COLO668 (cell line): ENCODE results near the gene OPRM1.

Experiments
- DNase-seq: peaks from one replicate; lab custom pipeline; 2025; ENCODE audit not compliant: unreplicated experiment; lab: John Stamatoyannopoulos, UW

OPRM1 gene

DNA sequence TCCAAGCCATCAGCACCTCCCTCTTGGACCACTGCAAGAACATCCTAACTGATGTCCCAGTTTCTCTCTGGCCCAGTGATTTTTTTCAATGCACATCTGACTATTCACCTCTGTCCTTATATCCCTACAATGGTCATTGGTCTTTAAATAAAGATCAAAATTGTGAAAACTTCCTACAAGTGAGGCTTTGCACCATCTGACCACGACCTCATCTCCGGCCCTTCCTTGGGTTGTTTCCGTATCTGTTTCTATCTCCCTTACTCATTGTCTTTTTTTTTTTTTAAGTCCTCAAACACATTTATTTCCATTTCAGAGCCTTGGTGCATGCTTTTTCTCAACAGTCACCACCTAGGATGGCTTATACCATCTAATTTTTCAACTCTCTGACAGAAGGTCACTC, 229.4 kb downstream of the OPRM1 start:
- DNase-seq: no peak

DNA sequence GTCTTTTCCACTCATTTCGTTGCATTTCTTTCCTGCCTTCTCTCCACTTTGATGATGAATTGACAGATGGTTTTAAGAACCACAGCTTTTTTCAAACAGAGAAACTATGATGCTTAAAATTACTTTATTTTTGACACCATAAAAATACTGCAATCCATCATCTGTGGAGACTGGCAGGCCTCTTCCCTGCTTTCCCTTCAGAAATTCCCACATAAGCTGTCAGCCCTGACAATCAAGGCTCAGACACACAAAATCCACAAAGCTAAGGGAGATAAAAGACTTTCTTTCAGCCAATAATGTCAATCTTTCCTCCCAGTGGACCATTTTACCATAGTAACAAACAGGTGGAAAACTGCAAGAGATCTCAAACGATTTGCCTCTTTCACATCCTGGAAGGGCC, 235.1 kb downstream of the OPRM1 start:
- DNase-seq: no peak

DNA sequence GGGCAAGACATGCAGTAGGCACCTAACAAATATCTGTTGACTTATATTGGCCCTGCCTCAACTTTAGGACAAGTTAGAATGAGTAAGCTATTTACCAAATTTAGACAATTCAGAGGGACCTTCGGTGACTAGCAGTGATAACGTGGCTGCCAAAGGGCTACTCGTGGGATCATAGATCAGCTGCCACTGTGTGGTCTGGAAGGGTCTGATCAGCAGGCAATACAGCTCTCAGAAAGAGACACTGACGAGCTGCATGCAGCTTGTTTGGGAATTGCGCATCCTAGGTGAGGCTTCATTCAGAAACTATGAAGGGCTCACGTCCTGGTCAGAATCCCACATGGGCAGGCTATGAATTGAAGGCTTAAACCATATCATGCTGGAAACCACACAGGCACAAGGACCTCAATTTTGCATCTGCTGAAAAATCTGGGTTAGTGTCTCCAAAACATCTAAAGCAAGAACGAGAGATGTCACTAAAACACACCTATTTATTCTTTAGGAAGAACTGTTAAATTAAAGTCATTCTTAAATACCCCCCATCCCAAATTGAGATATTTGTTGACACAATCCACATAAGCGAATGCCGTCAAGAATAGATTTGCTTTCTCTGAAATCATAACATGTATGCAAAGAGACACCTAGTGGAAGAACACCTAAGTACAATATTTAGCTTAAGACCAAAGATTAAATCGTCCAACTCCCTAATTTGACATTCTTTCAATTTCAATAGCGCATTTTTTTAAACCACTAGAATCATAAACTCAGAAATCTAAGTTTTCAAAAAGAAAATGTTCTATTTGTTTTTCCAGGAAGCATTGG, 238.0 kb downstream of the OPRM1 start:
- no peak for DNase-seq

DNA sequence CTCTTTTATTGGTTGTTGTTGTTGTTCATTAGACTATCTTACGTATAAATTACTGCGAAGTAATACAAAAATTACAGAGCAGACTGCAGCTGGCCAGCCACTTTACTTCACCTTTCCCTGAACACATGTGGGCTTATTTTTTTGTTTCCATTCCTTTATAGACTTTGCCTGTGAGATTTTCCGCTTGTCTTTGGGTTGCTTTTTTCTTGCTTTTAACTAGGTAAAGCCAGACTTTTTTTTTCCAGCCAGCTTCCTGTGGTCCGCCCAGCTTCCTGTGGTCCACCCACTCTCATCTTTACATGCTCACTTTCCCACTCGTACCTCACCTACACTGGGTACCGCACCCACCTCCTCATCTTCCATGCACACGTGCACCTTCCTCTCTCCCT, 238.6 kb downstream of the OPRM1 start:
- no peak for DNase-seq

DNA sequence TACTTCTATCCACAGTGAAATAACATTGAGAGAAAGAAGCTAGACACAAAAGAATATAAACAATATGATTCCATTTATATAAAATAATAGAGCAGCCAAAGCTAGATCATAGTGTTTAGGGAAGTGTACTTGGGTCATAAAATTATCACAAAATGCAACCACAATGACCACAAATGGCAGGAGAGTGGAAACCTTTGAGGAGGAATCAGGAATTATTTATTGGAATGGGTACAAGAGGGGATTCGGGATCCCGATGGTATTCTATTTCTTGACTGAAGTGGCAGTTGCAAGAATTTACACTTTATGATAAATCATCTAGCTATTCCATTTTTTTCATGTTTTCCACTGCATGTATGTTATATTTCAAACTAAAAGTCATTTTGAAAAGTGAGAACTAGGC, 241.5 kb downstream of the OPRM1 start:
- DNase-seq: no peak

DNA sequence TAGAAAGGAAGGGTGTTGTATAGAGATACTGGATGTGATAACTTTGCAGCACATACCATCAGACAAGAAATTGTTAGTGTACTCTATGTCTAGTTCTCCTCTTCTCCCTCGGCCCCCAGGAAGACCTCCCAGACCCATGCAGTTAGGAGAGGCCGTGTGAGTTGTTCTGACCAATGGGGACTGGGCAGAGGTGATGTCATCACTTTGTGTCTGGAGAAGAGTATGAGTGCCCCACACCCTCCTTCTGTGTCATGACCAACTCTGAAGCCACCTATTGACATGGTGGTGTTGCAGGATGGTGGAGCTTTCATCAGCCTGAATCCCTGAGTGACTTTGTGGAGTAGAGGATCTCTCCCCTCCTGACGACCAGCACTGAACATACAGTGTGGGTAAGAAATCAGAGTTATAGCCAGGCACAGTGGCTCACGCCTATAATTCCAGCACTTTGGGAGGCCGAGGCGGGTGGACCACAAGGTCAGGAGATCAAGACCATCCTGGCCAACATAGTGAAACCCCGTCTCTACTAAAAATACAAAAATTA, 245.3 kb downstream of the OPRM1 start:
- no peak for DNase-seq

DNA sequence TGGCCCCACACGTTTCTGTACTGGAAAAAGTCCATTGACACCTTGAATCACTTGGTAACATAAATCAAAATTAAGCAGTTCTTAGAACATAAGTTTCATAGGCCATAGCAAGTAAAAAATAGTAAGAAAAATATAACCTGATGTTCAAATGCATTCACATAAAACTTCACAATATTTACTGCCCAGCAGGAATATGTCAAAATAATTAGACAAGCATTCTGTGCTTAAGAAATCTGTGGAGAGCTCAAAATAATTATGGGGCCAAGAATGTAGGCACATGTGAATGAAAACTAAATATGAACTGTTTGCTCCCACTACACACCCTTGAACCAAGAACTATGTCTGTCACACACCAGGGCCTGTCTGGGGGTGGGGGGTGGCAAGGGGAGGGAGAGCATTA, 246.8 kb downstream of the OPRM1 start:
- DNase-seq: no peak

DNA sequence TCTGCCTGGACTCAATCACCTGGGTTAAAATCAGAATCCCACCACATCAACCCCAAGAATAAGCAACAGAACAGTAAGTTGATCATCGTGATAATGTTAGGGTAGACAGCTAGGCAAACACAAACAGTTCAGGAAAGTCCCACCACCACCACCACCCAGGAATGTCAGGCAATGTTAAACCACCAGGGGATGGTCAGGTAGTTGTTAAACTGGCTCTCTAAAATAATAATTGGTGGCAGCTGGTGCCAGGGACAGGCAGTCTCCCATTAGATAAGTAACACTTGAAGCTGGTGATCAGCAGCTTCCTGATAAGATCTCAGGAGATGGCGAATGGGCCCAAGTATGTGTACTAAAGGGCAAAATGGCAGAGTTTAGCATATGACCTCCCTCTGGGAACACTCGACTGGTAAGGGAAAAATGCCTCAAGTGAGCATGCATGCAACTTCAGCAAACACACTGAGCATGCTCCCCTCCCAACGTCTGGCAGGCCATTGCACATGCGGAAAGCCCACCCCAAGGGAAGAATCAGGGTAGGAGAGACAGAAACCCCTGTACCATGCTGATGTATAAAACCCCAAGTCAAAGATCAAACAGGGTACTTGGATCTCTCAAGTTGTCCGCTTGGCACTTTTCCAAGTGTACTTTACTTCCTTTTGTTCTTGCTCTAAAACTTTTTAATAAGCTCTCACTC, 250.9 kb downstream of the OPRM1 start:
- no peak for DNase-seq

DNA sequence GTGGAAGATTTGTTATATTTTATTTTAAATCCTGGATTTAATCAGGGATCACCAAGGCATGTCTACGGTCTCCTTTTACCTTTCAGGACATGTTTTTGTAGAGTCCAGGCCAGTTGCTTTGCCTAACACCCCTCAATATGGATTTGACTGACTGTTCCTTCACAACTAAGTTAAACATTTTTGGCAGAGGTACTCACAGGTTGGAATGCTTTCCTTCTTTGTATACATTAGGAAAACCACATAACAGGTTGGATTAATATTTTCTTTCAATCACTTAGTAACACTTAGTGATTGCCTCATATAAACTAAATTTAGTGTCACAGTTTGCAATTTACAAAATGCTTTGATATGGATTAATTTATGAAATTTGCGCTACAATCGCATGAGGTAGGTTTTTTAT, 253.0 kb downstream of the OPRM1 start:
- DNase-seq: no peak

DNA sequence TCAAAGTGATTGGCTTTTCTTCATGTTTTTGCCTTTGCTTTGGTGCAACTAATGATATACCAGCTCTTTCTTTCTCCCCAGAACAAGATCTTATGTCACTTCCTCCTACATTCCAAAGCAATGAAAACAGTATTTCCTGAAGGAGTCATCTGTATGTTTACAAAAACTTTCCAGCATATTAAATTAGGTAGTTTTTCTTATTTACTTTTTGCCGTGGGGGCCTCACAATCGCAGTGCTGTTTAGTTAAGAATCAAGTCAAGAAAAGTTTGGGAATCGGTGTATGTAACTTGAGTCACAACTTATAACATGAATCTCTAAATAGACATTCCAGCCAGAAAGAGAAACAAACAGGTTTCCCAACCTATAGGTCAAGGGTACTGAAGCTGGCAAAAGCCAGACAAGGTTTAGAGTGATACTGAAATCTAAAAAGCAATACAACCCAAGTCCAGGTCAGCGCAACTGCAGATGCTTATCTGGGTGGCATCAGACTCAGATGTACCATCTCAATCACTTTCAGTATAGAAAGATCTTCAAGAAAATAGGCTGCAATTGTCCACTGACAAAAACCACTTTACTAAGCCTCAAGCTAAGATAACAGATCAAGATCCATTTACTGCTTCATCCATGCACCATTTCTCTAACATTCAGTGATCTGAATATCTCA, 253.9 kb downstream of the OPRM1 start:
- no peak for DNase-seq

DNA sequence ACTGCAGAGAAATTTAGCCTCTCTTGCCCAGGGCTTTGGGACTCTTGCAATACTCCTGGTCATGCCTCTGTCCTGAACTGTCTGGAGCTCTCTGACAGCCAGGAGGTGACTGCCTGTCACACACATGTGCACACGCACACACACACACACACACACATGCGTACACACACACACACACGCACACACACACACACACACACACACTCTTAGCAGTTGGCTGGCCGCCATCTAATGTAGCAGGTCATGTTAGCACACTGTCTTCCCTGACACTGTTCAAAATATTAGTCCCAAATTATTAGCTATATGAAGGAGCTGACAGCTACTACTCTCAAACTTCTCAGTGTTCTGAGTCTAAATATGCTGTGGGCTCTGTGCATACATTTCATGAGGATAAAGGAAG, 256.7 kb downstream of the OPRM1 start:
- DNase-seq: no peak
